IMR-90 (cell line): ENCODE results near the gene YTHDF2.
"Not testable (repeated sequence)": the region's sequence is repeated elsewhere in the genome, so short reads cannot be mapped to it uniquely, and the experiment has no call there.

ENCODE experiments used
- CEBPB ChIP-seq: IDR thresholded peaks from 2 replicates; pipeline ENCODE4 v1.6.1; 2012; ENCODE audit warnings: low read depth, low read length, improper control_type of control experiment
- MAFK ChIP-seq: IDR thresholded peaks from 2 replicates; pipeline ENCODE4 v1.6.1; 2012; ENCODE audit warnings: low read depth, low read length, improper control_type of control experiment
- MAZ ChIP-seq: IDR thresholded peaks from 2 replicates; pipeline ENCODE4 v1.6.1; 2012; ENCODE audit warnings: low read depth, mild to moderate bottlenecking, low read length, improper control_type of control experiment, moderate library complexity, borderline replicate concordance
- POLR2A ChIP-seq: IDR thresholded peaks from 2 replicates; pipeline ENCODE4 v1.6.1; 2012; ENCODE audit warnings: mild to moderate bottlenecking, low read depth, low read length
- RCOR1 ChIP-seq: IDR thresholded peaks from 2 replicates; pipeline ENCODE4 v1.6.1; 2012; ENCODE audit warnings: mild to moderate bottlenecking, low read length, improper control_type of control experiment; ENCODE audit not compliant: insufficient replicate concordance
- TF ChIP-seq, protein P1 (sequence below): conservative IDR thresholded peaks from 2 replicates; pipeline ENCODE4 v1.5.1; 2012; ENCODE audit warnings: mild to moderate bottlenecking, low read depth, low read length, improper control_type of control experiment

DNA sequence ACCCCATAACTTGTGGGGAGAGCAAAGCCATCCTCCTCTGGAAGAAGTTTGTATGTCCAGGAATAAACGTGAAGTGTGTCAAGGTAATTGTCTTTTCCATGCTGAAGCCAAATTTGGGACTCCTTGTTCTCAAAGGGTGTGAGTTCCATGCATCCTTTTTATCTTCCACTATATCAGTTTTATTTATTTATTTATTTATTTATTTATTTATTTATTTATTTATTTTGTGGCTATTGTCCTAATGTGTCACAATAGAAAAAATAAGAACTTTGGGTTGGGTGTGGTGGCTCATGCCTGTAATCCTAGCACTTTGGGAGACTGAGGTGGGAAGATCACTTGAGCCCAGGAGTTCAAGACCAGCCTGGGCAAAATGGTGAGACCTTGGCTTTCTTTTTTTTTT lies 45.1 kb upstream of the YTHDF2 start:
- TF ChIP-seq CEBPB, RCOR1, MAFK, POLR2A, MAZ: not testable (repeated sequence)
- TF ChIP-seq, protein P1, sequence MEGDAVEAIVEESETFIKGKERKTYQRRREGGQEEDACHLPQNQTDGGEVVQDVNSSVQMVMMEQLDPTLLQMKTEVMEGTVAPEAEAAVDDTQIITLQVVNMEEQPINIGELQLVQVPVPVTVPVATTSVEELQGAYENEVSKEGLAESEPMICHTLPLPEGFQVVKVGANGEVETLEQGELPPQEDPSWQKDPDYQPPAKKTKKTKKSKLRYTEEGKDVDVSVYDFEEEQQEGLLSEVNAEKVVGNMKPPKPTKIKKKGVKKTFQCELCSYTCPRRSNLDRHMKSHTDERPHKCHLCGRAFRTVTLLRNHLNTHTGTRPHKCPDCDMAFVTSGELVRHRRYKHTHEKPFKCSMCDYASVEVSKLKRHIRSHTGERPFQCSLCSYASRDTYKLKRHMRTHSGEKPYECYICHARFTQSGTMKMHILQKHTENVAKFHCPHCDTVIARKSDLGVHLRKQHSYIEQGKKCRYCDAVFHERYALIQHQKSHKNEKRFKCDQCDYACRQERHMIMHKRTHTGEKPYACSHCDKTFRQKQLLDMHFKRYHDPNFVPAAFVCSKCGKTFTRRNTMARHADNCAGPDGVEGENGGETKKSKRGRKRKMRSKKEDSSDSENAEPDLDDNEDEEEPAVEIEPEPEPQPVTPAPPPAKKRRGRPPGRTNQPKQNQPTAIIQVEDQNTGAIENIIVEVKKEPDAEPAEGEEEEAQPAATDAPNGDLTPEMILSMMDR, result not testable (repeated sequence)
